Stimulated activated CD4-positive, alpha-beta T cell treated with anti-CD3 and anti-CD28 coated beads, TNF-alpha, amount 100 ng/mL, for 24 hours (primary cell): ENCODE data around the gene FUCA2.
"Not testable (repeated sequence)": the region's sequence is repeated elsewhere in the genome, so short reads cannot be mapped to it uniquely, and the experiment has no call there.

Experiments used
- DNase-seq, 3 experiments: peaks; one replicate each; pipeline ENCODE4 v3.0.0-alpha.2; 2020; ENCODE audit warnings: low read depth in 3 of 3

Gene FUCA2

DNA sequence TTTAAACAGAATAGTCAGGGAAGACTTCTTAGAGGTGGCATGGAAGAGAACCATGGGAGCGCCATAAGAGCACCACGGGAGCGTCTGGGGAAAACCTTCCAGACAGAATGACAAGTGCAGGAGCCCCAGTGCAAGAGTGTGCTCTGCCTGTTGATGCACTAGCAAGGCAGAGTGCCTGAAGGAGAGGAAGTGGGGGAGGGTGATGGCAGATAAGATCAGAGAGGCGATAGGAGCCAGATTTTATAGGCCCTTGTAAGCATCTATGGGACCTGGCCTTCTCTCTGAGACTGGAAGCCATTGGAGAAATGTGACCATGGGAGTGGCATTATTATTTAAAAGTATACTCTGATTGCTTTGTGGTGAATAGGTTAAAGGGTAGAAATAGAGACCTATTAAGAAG is 13.1 kb downstream of the FUCA2 start:
- no peak for DNase-seq

DNA sequence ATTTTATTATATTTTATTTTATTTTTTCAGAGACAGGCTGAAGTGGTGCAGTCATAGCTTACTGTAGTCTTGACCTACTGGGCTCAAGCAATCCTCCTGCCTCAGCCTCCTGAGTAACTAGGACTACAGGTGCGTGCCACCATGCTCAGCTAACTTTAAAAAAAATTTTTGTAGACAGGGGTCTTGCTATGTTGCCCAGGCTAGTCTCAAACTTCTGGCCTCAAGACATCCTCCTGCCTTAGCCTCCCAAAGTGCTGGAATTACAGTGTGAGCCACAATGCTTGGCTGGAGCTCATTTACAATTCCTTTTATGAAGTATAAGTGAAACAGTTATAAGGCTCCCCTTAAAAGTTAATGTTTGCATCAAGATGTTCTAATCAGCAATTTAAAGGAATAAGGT is 14.5 kb downstream of the FUCA2 start:
- no peak for DNase-seq

DNA sequence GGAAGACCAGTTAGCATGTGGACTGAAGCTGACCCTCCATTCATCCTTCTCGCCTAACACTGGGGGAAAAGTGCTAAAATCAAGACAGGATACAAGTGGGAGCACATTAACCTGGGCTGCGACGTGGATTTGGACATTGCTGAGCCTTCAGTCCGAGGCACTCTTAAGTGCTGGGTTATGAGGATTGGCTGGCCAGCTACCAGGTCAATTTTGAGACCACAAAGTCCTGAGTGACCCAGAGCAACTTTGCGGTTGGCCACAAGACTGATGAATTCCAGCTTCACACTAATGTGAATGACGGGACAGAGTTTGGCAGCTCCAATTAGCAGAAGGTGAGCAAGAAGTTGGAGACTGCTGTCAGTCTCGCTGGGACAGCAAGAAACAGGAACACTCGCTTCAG is 20.7 kb downstream of the FUCA2 start:
- no peak for DNase-seq

DNA sequence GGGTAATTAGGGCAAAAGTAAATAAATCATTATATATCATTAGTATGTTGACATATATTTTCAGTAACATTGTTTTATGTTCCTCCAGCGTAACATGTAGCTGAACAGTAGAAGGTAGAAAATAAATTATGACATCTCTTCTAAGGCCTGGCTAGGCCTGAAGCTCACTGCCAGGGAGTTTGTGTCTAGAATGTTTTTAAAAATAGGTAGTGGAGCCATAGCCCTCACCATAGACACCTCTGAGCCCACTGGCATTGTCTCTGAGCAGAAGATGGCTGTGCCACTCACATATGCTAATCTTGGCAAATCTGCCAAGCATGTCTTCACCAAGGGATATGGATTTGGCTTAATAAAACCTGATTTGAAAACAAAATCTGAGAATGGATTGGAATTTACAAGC is 21.3 kb downstream of the FUCA2 start:
- DNase-seq, result no peak

DNA sequence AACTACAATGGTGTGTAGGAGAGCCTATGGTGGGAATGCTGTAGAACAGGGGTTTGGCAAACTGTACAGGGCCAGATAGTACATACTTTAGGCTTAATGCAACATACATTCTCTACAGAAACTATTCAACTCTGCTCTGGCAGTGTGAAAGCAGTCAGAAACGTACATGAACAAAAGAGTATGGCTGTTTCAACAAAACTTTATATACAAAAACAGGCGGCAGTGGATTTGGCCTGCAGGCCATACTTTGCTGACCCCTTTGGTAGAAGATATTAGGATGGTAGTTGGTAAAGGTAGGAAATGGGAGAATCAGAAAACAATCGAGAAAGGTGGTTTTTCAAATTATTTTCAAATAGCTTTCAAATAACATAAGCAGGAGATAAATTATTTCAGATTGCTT is 24.8 kb downstream of the FUCA2 start:
- DNase-seq, result no peak

DNA sequence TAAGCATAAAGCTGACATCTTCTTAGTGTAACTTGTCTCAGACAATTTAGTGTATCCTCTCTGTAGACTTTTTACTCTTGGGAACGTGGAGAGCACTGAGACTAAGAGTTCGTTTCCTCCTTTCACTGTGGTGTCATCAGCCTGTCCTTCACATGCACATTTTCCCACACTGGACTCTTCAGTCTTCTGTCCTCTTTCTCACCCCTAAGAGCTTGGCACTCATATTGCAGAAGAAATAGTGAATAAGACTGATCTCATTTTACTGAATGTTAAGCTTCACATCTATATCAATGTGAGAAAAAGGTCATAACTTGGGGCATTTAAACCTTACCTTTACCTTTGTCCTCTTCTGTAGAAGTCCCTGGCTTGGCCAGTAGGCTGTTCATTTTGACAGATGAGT is 25.6 kb downstream of the FUCA2 start:
- DNase-seq, result no peak

DNA sequence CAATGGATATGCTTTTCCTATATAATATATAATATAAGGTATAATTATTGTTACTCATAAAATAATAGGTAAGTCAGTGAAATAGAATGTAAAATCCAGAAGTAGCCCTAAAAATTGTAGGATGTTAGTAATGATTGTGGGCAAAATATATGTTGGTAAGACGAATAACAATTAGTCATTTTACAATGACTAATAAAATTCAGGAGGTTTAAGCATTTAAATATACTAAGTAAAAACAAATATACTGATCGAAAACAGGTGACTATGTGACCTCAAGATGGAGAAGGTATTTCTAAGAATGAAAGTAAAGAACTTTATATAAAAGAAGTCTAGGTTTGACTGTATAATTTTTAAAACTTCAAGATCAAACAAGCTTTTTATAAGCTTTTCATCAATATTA is 28.9 kb downstream of the FUCA2 start:
- DNase-seq, result no peak

DNA sequence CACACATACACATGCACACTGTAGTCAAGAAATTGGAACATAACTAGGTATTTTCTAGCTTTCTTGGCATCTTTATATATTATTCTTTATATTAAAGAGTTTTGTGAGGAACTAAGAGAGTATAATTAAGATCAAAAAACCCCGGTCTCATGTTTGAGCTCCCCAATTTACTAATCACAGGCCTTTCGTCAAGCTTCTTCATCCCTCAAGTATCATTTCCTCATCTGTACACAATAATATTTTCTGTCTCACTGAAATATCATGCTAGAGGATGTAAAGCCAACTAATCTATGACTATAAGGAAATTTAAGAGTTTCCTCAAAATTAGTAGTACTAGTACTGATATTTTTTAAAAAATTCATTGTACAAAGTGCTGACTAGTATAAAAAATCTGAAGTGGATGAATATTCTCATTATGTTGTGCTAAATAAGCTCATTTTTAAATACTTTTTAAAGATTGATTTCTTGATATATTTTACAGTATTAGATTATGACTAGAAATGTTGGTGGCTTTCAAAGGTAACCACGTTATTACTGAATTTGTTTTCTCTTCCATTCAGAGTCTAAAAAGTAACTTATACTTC is 32.9 kb downstream of the FUCA2 start:
- DNase-seq, result no peak

DNA sequence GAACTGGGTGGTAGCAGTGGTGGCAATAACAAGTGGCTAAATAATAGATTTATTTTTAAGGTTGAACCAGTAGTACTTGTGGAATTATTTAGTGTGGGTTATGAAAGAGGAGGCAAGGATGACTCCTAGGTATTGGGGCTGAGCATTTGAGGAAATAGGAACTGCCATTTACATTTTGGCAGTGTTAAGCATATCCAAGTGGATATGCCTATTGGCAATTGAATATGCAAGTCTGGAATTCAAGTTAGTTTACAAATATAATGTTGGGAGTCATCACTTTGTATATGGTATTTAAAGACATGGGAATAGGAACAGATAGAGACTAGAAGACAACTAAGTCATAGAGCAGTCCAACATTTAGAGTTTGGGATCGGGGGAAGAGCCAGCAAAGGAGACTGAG is 35.0 kb downstream of the FUCA2 start:
- no peak for DNase-seq

DNA sequence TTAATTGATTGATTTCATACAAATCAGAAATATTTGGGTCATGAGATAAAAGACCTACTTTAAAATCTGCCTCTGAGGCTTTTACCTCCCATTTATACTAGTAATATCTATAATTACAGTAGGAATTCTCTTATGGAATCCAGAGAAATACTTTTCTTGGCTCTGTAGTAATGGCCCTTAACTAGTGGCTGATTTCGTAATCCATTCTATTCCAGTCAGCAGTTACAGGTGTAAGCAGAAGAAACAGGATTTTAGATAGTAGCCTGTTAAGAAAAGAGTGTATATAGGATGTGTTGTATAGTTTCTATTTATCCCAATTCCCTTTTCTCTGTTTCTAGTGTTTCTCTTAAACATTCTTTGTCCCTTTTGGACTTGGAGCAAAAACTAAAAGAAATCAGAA is 39.7 kb downstream of the FUCA2 start:
- DNase-seq, result no peak

DNA sequence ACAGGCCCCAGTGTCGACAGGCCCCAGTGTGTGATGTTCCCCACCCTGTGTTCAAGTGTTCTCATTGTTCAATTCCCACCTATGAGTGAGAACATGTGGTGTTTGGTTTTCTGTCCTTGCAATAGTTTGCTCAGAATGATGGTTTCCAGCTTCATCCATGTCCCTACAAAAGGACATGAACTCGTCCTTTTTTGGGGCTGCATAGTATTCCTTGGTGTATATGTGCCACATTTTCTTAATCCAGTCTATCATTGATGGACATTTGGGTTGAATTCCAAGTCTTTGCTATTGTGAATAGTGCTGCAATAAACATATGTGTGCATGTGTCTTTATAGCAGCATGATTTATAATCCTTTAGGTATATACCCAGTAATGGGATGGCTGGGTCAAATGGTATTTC is 42.7 kb downstream of the FUCA2 start:
- not testable (repeated sequence) for DNase-seq

DNA sequence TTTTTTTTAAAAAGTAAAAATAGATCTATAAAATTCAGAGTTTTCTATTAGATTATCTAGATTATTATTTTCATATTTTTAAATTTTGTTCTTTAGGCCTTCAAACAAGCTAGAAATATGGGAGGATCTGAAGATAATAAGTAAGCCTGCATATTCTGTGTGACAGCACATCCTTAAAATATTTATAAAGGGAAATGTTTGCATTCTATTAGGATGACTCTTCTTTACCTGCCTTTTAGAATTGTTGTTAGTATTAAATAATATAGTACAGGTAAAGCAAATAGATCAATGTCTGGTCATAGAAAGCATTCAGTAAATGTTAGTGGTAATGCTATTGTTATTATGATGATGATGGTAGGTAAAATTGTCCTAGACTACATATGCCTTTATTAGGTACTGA is 43.5 kb downstream of the FUCA2 start:
- DNase-seq, result no peak

DNA sequence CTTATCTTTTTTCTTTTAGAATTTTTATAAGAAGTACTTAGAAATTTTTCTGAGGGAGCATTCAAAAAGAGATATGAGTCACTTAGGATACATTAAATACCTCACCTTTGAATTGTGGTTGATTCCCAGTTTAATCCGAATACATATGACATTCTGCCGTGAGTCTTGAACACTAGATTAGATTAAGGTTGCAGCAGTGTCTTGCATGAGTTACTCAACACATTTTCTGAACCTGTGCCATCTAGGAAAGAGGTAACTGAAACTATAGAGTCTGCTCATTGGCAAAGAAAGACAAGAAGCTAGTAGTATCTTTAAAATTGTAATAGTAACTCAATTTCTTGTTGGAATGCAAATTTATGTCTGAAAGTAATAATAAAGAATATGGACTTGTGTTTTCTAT is 46.0 kb downstream of the FUCA2 start:
- no peak for DNase-seq

DNA sequence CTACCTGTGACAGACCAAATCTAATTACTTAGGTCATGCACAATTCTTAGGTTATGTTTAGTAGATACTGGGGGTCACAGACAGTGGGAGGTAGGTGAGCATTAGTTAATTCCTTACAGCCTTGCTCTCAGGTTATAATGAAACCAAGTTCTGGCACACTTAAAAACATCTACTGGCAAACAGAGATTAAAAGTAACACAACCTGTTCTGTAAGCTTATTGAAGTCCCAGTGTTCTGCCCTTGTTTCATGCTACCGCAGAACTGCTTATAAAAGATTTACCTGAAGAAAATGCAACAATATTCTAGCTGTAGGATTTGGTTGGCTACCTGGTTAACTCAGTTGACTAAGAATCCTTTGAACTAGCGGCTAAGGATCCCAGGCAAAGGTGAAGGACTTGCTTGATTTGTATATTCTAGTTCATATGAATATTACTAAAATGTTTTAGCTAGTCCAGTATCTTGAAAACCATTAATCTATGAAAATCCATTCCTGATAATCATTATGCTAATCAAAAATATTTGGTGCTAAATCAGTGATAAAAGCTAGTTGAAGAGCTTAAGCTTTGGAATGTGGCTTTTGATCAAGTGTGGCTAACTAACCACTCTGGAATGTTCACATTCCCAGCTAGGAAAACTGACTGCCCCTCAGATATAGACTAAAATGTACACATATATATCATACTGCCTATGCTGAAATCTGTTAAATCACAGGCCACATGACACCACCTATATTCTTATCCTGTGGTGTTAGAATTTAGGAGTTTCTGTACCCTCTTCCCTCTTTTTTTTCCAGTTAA is 53.8 kb downstream of the FUCA2 start:
- DNase-seq, result no peak

DNA sequence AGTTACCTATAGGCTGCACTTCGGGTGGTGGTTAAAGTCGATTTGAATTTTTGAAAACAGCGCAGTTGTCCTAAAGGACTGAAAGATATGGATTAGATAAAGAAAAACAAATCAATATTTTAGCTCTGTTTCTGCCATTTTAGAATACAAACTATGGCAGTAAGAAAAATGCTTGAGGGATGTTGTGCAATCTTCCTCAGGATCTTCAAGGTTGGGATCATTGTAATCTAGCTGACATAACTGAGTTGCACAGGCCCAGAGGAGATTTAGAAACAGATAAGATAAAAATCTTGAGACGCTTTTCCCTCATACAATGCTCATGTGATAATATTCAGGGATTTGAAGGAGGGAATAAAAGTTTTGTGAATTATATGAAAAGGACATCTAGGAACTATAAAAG is 60.0 kb downstream of the FUCA2 start:
- no peak for DNase-seq

DNA sequence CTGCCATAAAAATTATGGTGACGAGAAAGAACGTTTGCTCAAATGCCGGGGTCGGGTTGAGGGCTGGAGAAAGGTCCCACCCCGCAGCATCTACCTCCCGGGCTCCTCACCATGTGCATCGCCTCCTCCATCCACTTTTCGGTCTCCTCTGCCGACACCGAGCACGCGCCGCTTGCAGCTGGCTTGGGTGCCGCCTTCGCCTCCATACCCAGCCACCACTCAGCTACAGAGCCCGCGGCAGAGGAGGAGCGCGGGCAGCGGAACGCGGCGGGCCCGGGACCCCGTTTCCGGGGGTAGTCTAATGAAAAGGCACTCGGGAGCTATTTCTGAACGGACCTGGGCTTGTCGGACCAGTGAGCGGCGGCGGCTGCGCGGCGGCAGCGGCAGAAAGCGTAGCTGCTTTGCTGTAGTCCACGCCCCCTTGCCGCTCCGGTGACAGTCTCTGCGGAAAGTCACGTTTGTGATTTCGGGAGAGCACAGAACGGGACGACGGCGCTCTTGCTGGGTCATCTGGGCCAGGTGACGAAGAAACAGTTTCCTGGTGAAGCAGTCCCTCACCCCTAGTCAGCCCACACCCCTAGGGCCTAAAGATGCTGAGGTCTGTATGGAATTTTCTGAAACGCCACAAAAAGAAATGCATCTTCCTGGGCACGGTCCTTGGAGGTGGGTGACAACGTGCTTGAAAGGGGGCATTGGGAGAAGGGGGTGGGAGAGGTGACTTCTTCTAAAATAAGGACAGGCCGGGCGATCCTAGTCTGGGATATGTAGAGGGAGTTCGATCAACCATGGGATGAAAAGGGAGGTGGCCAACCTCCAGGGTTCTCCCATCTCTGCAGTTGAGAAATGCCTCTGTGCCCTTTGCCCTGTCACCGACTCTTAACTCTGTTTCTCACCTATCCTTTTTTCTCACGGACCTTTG is 60.8 kb downstream of the FUCA2 start, which contains the start of the genes ADAT2 and PEX3:
Gene ADAT2 (minus strand): TSS at position 243 of the 919 bp plus-strand sequence. CDS start 37 bp downstream, at position 206.
Gene PEX3 (plus strand): TSS at position 353 of the 919 bp plus-strand sequence. CDS start 238 bp downstream, at position 591.
- peak; percentile 86 to 93 (median 92) for DNase-seq

DNA sequence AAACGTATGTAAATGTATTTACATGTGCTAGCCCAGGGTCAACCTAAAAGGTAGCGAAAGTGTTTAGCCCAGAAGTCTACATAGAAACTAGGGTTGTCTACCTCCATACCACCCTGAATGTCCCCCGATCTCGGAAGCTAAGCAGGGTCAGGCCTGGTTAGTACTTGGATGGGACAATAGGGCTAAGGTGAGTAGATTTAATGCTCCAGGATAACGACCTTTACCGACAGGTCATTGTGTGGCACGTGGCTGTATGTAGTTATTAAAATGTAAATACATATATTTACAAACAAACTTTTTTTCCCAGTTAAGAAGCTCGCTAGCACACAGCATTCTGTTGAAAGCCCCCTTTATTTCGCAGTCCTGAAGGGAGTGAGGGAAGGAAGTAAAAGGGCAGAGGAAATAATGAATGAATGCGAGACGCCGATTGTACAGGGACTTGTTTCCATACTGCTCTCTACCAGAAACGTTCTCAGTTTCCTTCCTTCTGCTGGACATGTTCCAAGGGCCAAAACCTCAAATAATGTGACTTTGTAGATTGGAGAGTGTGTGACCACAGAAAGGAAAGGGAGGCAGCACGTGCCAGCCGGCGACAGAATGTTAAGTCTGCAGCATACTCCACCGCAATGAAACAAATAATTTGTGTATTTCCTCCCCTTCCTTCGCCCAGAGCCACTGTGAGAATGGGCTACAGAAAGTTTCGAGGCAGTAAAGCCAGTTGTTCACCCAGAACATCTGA is 61.6 kb downstream of the FUCA2 start:
- peak in 1 of 3 experiments; percentile 15 for DNase-seq

DNA sequence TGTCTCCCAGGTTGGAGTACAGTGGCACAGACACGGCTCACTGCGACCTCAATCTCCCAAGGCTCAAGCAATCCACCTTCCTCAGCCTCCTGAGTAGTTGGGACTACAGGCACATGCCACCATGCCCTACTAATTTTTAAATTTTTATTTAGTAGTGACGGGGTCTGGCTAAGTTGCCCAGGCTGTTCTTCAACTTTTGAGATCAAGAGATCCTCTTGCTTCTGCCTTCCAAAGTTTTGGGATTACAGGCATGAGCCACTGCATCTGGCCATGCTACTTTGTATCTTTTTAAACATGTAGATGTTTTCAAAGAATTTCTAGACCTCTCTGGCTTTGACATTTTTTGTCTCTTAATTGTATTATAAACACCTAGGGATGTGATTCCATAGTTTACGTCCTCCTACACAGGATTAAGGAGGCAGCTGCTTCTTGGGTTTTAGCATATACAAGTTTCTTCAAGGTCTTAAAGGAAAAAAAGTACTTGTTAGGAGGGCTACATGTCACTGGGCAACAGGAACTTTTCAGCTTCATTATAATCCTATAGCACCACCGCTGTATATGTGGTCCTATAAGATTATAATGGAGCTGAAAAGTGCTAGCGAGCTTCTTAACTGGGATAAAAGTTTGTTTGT is 62.3 kb downstream of the FUCA2 start:
- DNase-seq, result no peak

DNA sequence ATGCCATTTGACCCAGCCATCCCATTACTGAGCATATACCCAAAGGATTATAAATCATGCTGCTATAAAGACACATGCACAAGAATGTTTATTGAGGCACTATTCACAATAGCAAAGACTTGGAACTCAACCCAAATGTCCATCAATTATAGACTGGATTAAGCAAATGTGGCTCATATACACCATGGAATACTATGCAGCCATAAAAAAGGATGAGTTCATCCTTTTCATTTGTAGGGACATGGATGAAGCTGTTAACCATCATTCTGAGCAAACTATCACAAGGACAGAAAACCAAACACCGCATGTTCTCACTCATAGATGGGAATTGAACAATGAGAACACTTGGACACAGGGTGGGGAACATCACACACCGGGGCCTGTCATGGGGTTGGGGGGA is 63.7 kb downstream of the FUCA2 start:
- not testable (repeated sequence) for DNase-seq
